GM12801 (cell line): ENCODE data around the gene SEC14L3.

ENCODE experiments used
- TF ChIP-seq, protein P1 (sequence below): IDR thresholded peaks from one replicate; pipeline ENCODE4 v1.5.1; 2011; ENCODE audit warnings: control low read depth; ENCODE audit not compliant: insufficient read length; ENCODE audit errors: extremely low read depth

SEC14L3 gene

DNA sequence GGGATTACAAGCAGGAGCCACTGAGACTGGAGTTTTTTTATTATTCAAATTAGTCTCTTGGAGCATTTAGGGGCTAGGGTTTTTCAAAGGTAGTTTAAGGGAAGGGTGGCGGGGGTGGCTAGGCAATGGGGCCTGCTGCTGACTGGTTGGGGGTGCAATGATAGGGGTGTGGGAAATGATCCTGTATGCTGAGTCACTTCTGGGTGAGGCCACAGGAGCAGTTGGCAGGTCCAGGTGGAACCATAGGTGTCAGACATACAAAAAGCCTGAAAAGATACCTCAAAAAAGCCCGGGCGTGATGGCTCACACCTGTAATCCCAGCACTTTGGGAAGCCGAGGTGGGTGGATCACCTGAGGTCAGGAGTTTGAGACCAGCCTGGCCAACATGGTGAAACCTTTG is 32.6 kb downstream of the SEC14L3 start:
- TF ChIP-seq, protein P1, sequence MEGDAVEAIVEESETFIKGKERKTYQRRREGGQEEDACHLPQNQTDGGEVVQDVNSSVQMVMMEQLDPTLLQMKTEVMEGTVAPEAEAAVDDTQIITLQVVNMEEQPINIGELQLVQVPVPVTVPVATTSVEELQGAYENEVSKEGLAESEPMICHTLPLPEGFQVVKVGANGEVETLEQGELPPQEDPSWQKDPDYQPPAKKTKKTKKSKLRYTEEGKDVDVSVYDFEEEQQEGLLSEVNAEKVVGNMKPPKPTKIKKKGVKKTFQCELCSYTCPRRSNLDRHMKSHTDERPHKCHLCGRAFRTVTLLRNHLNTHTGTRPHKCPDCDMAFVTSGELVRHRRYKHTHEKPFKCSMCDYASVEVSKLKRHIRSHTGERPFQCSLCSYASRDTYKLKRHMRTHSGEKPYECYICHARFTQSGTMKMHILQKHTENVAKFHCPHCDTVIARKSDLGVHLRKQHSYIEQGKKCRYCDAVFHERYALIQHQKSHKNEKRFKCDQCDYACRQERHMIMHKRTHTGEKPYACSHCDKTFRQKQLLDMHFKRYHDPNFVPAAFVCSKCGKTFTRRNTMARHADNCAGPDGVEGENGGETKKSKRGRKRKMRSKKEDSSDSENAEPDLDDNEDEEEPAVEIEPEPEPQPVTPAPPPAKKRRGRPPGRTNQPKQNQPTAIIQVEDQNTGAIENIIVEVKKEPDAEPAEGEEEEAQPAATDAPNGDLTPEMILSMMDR, result no peak

DNA sequence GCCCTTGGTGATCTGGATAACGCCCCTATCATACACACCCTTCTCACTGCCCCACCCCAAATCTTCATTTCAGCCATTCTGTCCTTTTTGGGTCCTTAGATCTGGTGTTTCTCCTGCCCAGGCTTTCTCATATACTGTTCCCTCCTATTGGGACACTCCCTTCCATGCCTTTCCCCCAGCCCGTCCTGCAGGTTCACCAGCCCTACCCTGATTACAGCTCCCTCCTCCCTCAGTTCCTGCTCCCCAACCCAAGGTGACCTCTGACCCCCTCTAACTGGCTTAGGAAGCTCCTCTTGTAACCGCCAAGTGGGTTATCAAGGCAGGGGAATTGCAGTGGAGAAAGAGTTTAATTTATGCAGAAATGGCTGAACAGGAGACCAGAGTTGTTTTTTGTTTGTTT is 33.3 kb downstream of the SEC14L3 start:
- TF ChIP-seq, protein P1, result no peak

DNA sequence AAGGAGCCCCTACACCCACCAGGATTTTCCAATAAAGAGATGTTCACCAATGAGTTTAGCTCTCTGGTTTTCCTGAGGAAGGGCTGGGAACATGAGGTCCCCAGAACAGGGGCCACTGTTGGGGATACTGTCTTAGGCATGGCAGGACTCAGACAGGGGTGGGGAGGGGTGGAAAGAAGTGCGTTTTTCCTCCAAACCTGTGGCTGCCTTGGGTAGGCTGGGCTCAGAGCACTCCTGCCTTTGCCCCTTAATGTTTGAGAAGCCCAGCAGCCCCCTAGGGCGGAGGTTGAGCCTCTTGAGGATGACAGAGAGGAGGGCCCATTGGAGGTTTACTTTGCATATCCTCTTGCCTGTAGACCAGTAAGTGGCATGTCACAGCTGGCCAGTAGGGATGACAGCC is 35.6 kb downstream of the SEC14L3 start:
- TF ChIP-seq, protein P1, result no peak

DNA sequence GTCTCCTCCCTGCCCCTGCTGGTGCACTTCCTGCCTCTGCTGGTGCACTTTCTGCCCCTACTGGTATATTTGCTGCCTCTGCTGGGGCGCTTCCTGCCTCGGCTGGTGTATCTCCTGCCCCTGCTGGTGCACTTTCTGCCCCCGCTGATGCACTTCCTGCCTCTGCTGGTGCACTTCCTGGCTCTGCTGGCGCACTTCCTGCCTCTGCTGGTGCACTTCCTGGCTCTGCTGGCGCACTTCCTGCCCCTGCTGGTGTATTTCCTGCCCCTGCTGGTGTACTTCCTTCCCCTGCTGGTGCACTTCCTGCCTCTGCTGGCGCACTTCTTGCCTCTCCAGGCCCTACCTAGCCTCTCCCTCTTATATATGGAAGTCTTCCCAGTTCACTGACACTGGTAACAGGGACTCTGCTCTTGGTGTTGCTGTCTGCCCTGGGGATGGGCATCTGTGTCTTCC is 36.1 kb downstream of the SEC14L3 start:
- TF ChIP-seq, protein P1, result no peak

DNA sequence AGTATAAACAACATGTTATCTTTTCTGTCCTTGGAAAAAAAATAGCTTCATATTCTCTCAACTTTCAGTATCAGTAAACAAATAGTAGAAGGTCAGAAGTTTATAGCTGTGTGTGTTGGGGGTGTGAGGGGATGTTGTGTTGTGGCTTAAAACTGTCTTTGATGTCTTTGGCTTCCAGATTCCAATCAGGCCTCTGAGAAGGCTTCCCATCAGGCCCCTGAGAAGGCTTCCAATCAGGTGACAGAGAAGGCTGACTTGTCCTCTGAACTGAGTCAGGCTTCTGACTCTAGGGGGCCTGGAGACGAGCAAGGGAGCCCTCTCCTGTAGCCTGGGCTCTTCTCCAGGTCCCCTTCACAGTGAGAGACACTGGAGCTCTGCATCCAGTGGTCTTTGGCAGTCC is 37.0 kb downstream of the SEC14L3 start:
- TF ChIP-seq, protein P1, result no peak

DNA sequence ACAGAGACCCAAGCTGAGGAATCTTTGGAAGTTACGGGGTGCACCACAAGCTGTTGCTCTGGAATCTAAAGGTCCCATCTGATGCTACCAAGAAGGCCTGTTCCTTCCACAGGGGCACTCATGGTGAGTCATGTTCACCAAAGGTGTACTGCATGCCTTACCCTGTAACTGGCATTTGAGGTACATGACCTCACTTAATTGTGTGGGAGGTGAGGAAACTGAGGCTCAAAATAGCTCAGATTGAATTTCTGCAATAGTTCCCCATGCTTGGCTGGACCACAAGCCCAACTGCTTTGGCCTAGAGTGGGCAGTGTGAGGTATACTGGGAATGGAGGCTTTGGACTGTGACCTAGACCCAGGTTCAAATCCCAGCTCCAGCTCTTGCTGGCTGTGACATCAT is 38.0 kb downstream of the SEC14L3 start:
- TF ChIP-seq, protein P1, result no peak

DNA sequence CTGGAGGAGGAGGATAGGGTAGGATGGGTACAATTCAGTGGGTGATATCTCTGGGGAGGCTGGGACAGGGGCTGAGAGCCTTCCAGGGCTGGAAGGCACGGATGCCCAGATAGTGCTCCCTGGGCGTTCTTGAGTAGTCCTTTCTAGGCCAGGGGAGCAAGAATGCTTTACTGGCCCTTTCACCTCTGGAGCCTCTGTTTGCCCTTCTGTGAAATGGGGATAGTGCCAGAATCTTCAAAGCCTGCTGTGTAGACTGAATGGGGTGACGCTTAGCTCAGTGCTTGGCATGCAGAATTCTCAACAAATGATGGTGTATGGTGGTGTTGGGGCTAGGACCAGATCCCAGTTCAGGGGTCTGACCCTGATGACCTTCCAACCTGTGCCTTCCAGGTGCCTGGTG is 38.6 kb downstream of the SEC14L3 start:
- TF ChIP-seq, protein P1, result no peak

DNA sequence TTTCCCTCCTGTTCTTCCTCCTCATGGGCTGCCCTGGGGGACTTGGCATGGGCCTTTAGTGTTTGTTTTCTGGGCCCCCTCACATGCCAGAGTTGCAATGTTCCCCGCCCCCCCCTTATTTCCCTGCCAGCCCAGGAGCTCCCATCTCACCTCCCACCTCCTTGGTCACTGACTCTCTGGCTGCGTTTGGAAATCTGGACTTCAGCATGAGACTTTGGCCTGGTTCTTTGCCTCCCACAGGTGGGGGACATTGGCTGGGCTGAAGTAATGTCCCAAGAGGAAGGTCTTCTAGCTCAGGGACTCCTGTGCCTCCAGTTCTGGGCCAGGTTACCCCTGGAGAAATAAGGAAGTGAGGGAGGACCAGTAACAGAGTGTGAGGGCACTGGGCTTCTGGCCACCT is 39.3 kb downstream of the SEC14L3 start:
- TF ChIP-seq, protein P1, result no peak
